CD4-positive, alpha-beta T cell treated with Interleukin-17A for 4 hours (primary cell): ENCODE results near the gene TSPAN7.

Source experiments
- DNase-seq: peaks from one replicate; pipeline ENCODE4 v3.0.0-alpha.2; 2020; ENCODE audit warnings: mixed read lengths

Gene TSPAN7

GRCh38 chrX:38649221-38649620, 87.9 kb downstream of the TSPAN7 start:
- DNase-seq: no peak

GRCh38 chrX:38649674-38650647, 88.6 kb downstream of the TSPAN7 start:
- no peak for DNase-seq

- no peak for DNase-seq
Measured at GRCh38 chrX:38651625-38652601, 90.6 kb downstream of the TSPAN7 start.

- DNase-seq: no peak
Measured at GRCh38 chrX:38652934-38653442, 91.6 kb downstream of the TSPAN7 start.

- no peak for DNase-seq
Measured at GRCh38 chrX:38654302-38654701, 93.0 kb downstream of the TSPAN7 start.

GRCh38 chrX:38656350-38656915, 95.1 kb downstream of the TSPAN7 start:
- no peak for DNase-seq

GRCh38 chrX:38657562-38657961, 96.2 kb downstream of the TSPAN7 start:
- DNase-seq: no peak

GRCh38 chrX:38660395-38661102, 99.2 kb downstream of the TSPAN7 start:
- no peak for DNase-seq

GRCh38 chrX:38661103-38661441, 99.7 kb downstream of the TSPAN7 start:
- DNase-seq: no peak

GRCh38 chrX:38661561-38661960, 100.2 kb downstream of the TSPAN7 start:
- no peak for DNase-seq

GRCh38 chrX:38662640-38663039, 101.3 kb downstream of the TSPAN7 start:
- DNase-seq: no peak

- peak; percentile 5 for DNase-seq
Measured at GRCh38 chrX:38664285-38664684, 102.9 kb downstream of the TSPAN7 start.

GRCh38 chrX:38666909-38667308, 105.6 kb downstream of the TSPAN7 start:
- DNase-seq: no peak

GRCh38 chrX:38668771-38669170, 107.4 kb downstream of the TSPAN7 start:
- no peak for DNase-seq

- DNase-seq: peak; percentile 31
Measured at GRCh38 chrX:38669428-38669827, 108.1 kb downstream of the TSPAN7 start.

GRCh38 chrX:38672646-38673045, 111.3 kb downstream of the TSPAN7 start:
- no peak for DNase-seq

- DNase-seq: no peak
Measured at GRCh38 chrX:38675856-38676255, 114.5 kb downstream of the TSPAN7 start.

- DNase-seq: no peak
Measured at GRCh38 chrX:38678183-38678582, 116.8 kb downstream of the TSPAN7 start.

- DNase-seq: no peak
Measured at GRCh38 chrX:38678821-38679220, 117.5 kb downstream of the TSPAN7 start.

- DNase-seq: no peak
Measured at GRCh38 chrX:38679695-38680094, 118.4 kb downstream of the TSPAN7 start.

GRCh38 chrX:38682095-38682494, 120.8 kb downstream of the TSPAN7 start:
- no peak for DNase-seq

GRCh38 chrX:38692961-38693360, 131.6 kb downstream of the TSPAN7 start:
- no peak for DNase-seq
